Fibroblast of skin of right biceps (primary cell): Measurements from ENCODE around the gene CACNA2D4.
"Not testable (repeated sequence)": the region's sequence is repeated elsewhere in the genome, so short reads cannot be mapped to it uniquely, and the experiment has no call there.

Experiments used
- DNase-seq: peaks from one replicate; pipeline ENCODE4 v3.0.0-alpha.2; 2013

Gene CACNA2D4

GRCh38 chr12:1829306-1829900 lies 89.0 kb downstream of the CACNA2D4 start:
- DNase-seq = no peak

GRCh38 chr12:1828856-1829255 lies 89.6 kb downstream of the CACNA2D4 start:
- DNase-seq = no peak

DNA sequence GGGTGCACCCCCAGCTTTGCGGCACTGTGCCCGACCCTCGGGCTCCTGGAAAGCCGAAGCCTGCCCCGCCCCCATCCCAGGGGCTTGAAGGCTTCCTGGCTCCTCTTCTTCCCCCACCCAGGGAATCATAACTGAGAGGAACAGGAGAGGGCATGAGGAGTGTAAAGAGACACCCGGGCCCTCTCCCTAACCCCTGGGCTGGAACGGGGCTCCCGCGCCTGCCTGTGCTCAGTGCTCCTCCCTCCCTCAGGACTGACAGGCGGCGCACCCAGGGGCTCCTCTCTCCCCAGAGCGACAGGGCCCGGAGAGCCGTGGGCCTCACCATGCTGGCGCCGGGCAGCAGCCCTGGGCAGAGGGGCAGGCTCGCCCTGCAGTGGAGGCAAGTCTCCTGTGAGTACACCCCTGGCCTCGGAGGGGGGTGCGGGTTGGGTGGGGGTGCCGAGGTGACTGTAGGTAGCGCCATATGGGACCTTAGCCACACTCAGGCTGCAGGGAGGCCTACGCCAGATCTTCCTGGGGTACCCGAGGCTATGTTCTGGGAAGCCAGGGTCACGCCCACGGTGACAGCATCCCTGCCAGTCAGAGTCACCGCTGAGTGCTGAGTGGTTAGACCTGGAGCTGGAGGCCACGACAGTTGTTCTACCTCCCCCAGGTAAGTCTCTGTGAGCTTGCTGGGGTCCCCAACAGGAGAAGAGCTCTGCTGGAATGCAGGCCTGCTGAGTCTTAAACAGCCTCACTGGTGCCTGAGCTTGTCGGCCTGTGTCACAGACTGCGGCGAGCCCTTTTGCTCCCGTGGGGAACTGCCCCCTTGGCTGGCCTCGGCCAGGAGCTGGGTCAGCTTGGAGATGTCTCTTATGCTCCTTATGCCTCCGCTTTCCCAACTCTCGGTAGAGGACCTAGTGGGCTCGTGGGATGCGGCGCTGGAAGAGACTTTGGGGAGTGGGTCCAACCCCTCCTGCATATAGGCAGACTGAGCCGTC lies 90.3 kb downstream of the CACNA2D4 start:
- DNase-seq = no peak

DNA sequence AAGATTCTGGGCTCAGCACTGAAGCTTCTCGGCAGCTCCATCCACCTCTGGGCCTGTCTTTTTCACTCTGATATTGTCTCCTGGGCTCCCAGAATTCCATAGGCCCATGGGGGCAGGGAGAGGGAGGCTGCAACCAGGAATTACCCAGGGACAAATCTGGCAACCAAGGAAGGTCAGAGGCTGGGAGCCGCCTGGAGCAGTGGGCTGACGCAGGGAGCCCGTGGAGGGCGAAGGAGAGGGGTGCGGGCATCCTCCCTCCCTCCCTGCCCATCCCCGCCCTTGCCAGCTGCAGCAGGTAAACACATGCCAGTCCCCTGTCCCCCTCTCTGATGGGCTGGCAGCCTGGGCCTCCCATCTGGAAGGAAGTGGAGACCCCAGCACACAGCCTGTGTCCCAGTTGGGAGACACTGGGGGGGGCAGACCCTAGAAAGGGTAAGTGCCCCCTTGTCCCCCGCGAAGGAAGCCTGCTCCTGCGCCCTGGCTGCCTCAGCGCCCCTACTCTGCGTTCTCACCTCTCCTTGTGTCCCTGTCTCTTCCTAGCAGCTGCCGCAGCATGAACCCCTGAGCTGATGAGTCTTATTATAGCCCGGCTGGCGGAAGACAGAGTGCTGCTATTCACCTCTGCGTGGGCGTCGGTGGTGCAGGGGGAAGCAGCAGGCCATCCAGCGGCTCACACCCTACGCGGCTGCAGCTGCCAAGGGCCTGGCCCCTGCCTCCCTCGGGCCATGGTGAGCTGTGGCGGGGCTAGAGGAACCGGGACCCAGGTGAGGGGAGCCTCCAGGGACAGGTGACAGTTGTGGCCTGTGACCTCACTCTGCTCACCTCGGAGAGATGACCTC lies 91.4 kb downstream of the CACNA2D4 start:
- DNase-seq = no peak

- DNase-seq = no peak
Observed at GRCh38 chr12:1826401-1826800, 92.1 kb downstream of the CACNA2D4 start.

GRCh38 chr12:1825382-1826102 lies 92.9 kb downstream of the CACNA2D4 start:
- no peak for DNase-seq

GRCh38 chr12:1823237-1823636 lies 95.2 kb downstream of the CACNA2D4 start:
- no peak for DNase-seq

GRCh38 chr12:1822699-1823098 lies 95.8 kb downstream of the CACNA2D4 start:
- DNase-seq = no peak

GRCh38 chr12:1821805-1822204 lies 96.6 kb downstream of the CACNA2D4 start:
- no peak for DNase-seq

GRCh38 chr12:1820896-1821291 lies 97.6 kb downstream of the CACNA2D4 start:
- DNase-seq = no peak

GRCh38 chr12:1820191-1820895 lies 98.1 kb downstream of the CACNA2D4 start, which contains the start of gene LRTM2:
Gene LRTM2 (plus strand): TSS chr12:1820565. CDS start chr12:1828149, 7,584 bp downstream.
- DNase-seq = no peak

- DNase-seq = no peak
Observed at GRCh38 chr12:1819571-1819970, 98.9 kb downstream of the CACNA2D4 start.

GRCh38 chr12:1819050-1819449 lies 99.4 kb downstream of the CACNA2D4 start:
- no peak for DNase-seq

GRCh38 chr12:1817928-1818327 lies 100.5 kb downstream of the CACNA2D4 start:
- not testable (repeated sequence) for DNase-seq

GRCh38 chr12:1816730-1817348 lies 101.6 kb downstream of the CACNA2D4 start:
- no peak for DNase-seq

DNA sequence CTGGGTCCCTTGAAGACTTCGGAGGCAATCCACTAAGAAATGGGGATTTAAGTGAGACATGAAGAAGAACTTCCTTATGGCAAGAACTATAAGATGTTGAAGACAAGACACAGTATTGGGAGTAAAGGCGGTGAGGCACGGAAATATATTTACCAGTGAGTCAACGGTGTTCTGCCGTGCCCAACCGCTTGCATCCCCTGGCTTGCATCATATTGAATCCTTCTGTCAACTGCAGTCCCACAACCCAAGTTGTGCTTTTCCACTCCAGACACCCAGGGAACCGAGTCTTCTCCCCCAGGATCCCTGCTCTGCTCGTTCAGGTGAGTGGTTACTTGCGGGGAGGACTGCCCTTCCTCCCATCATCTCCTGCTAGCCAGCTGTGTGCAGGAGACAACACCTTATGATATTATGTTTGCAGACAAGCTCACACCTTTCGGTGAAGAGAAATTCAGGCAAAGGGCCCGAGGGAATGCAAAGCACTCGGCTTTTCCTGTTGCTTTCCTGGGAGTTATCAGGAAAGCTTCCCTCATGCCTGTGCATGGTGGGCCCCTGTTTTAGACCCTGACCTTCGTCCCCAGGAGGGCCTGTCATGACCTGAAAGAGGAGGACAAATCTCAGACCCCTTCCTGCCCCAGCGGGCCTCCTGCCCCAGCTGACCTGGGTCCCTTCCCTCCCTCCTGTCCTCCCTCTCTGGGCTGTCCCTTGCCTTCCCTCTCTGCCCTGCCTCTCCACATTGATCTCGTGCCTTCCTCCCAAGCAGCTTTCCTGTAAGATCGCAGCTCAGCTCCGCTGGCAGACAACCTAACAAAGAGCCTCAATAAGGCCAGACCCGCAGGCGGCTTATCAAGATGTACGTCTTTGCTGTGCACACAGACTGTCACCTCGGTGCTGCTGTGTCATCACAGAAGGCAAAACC lies 102.4 kb downstream of the CACNA2D4 start:
- DNase-seq = no peak

DNA sequence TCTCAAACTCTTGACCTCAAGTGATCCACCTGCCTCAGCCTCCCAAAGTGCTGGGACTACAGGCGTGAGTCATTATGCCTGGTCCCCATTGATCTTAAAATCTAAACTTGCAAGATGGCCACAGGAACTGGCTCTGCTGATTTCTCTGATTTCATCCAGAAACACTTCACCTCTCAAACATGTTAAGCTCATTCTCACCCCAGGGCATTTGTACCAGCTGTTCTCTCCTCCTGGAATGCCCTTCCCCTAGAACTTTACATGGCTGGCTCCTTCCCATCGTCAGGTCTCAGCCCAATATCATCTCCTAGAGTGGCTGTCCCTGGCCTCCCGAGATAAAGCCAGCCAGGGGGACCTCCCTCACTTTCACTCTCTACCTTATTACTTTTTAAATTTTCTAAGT lies 103.3 kb downstream of the CACNA2D4 start:
- DNase-seq = no peak

DNA sequence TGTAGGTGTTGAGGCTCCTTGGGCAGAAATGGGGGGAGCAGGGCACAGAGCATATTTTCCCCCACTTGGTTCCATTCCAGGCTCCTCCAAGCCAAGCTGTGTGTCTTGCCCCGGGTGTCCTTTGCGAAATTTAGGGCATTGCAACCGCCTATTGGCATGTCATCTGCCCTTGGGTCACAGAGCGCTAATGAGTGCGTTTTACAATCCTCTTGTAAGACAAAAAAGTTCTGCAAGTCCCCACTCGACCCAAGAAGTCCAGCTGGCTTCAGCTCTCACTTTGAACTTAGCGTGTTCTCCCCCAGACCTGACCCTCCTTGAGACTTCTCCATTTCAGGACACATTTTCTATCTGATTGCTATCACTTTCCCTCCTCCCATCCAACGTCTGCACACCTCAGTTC lies 104.2 kb downstream of the CACNA2D4 start:
- no peak for DNase-seq

DNA sequence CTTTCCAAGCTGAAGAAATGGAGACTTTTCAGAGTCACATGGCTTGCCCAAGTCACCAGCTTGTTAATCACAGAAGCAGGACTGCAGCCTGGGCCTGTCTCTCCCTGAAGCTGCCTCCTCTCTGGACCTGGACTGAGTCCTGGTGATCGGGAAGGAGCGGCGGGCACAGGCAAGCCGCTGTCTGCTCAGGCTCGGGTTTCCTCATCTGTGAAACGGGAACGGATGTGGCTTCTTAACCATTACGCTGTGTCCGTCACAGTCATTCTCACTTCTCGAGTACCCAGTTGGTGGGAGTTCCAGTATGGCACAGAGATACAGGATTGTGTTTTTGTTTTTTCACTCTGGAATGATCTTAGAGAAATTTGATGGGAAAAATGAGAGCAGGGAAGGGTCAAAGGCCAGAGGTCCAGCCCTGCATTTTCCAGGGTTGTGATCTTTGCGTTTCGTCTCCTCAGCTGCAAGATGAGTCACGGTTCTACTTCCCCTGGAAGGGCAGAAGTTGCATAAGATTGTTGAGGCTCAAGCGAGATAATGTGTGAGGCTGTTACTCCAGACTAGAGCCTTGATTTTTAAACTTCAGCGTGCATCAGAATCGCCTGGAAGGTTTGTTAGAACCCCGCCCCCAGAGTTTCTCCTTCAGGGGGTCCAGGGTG lies 105.7 kb downstream of the CACNA2D4 start:
- no peak for DNase-seq

DNA sequence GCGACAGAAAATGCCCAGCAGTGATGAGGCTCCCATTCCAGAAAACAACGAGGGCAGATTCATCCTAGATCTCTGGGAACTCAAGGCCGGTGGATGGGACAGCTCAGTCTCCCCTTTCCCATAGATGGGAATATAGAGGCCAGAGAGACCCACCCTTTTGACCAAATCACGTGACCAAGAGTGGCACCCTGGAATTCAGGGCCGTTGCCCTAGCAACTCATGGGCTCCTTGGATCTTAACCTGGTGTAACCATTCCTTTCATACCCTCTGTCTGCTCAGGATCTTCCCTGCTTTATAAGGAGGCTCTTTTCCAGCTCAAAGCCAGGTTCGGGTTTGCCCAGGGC lies 106.5 kb downstream of the CACNA2D4 start:
- DNase-seq = no peak
